Body of pancreas (tissue), 4 donors: ENCODE data around the gene NR3C2. TPM values are rescaled to one million over a fixed set of nuclear protein-coding genes. Genes with fewer than 3 reads are reported as not detected.
"Not testable (repeated sequence)": the region's sequence is repeated elsewhere in the genome, so short reads cannot be mapped to it uniquely, and the experiment has no call there.

Experiments
- ATAC-seq: fragments of 150-250 bp; one replicate; pipeline ENCODE4 v1.9.1; 2016
- DNase-seq, 4 donors: peaks; one replicate each; pipeline ENCODE4 v3.0.0-alpha.2; 2019
- H3K27ac ChIP-seq, 4 donors: fragments of 200-600 bp; sonication (generic); 1 replicate in 3 of 4; 2 replicates in 1 of 4; pipeline versions ENCODE4 v1.5.1 to v1.6.1; 2016 to 2019; ENCODE audit warnings: mild to moderate bottlenecking in 1 of 4, mixed read lengths in 1 of 4, moderate library complexity in 1 of 4
- H3K27me3 ChIP-seq, 2 donors: fragments of 200-600 bp; sonication (generic); one replicate each; pipeline ENCODE4 v1.6.0; 2016; ENCODE audit warnings: mild to moderate bottlenecking in 1 of 2
- H3K36me3 ChIP-seq, 2 donors: fragments of 200-600 bp; sonication (generic); replicated peaks in 1 of 2; 2 replicates each; pipeline ENCODE4 v1.5.1; 2016; ENCODE audit warnings: low read depth in 2 of 2; ENCODE audit not compliant: insufficient read depth in 1 of 2
- H3K4me1 ChIP-seq: fragments of 200-600 bp; sonication (generic); one replicate; pipeline ENCODE4 v1.6.0; 2016
- H3K4me3 ChIP-seq, 2 donors: fragments of 200-600 bp; sonication (generic); 1 replicate in 1 of 2; 2 replicates in 1 of 2; pipeline ENCODE4 v1.5.1; 2016 to 2019
- H3K9me3 ChIP-seq, 3 donors: fragments of 200-600 bp; sonication (generic); 1 replicate in 2 of 3; 2 replicates in 1 of 3; pipeline ENCODE4 v1.5.1; 2016
- POLR2A ChIP-seq, 3 donors: fragments of 450-650 bp; IDR thresholded peaks; one replicate each; pipeline ENCODE4 v1.6.1; 2016; ENCODE audit warnings: antibody characterized with exemption in 3 of 3, mild to moderate bottlenecking in 2 of 3
- WGBS, 2 donors: methylation state at CpG; one replicate each; pipeline ENCODE4 v1.1.5; 2017; 5-methylcytosine and 5-hydroxymethylcytosine counted together
- intact Hi-C: fragments of 100-400 bp; cut with DNase I; formaldehyde crosslinking; loops from one replicate; pipeline ENCODE4 v1.15.1; 2023
- total RNA-seq, 2 donors: library from RNA; depleted of rRNA; stranded (reverse); fragments of >200 nt; gene quantifications; one replicate each; pipeline ENCODE4 v1.1.0, GENCODE V29; 2016
- TF ChIP-seq, protein P1 (sequence below), 7 experiments: fragments of 450-650 bp in 4 of 7; fragments of 200-600 bp in 3 of 7; sonication (generic) in 3 of 7; IDR thresholded peaks; one replicate each; pipeline ENCODE4 v1.5.1; 2016 to 2019; ENCODE audit warnings: antibody characterized with exemption in 7 of 7

The NR3C2 gene
- total RNA-seq, 2 donors from 2014 or later, result 14.8 to 18.8 TPM

- no peak overlapping the region for H3K27ac ChIP-seq
- WGBS, 2 donors, result 82 to 90% methylated on average over 5 of the region's 5 CpGs
- no peaks in the 10 kb centered on the region for H3K27me3 ChIP-seq
- no peaks in the 10 kb centered on the region for H3K36me3 ChIP-seq
- intact Hi-C loops, result no loop called here
- TF ChIP-seq, protein P1, sequence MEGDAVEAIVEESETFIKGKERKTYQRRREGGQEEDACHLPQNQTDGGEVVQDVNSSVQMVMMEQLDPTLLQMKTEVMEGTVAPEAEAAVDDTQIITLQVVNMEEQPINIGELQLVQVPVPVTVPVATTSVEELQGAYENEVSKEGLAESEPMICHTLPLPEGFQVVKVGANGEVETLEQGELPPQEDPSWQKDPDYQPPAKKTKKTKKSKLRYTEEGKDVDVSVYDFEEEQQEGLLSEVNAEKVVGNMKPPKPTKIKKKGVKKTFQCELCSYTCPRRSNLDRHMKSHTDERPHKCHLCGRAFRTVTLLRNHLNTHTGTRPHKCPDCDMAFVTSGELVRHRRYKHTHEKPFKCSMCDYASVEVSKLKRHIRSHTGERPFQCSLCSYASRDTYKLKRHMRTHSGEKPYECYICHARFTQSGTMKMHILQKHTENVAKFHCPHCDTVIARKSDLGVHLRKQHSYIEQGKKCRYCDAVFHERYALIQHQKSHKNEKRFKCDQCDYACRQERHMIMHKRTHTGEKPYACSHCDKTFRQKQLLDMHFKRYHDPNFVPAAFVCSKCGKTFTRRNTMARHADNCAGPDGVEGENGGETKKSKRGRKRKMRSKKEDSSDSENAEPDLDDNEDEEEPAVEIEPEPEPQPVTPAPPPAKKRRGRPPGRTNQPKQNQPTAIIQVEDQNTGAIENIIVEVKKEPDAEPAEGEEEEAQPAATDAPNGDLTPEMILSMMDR (IDR thresholded peaks at IDR 0.05), result no peak
- TF ChIP-seq POLR2A (IDR thresholded peaks at IDR 0.05), result no peak
- no peak for DNase-seq
- no peaks in the 10 kb centered on the region for H3K4me1 ChIP-seq
- H3K4me3 ChIP-seq, result no peak overlapping the region
- H3K9me3 ChIP-seq, result no peaks in the 10 kb centered on the region
- no peak for ATAC-seq
These were observed 112.1 kb downstream of the NR3C2 start for GRCh38 chr4:148330161-148330560.

GRCh38 chr4:148329751-148330150, 112.5 kb downstream of the NR3C2 start:
- WGBS, 2 donors, result 91 to 95% methylated on average over 5 of the region's 5 CpGs

GRCh38 chr4:148327683-148328082, 114.5 kb downstream of the NR3C2 start:
- H3K27me3 ChIP-seq, result no peaks in the 10 kb centered on the region
- no peak overlapping the region for H3K27ac ChIP-seq
- no peaks in the 10 kb centered on the region for H3K9me3 ChIP-seq
- H3K36me3 ChIP-seq, result no peaks in the 10 kb centered on the region
- WGBS, 2 donors, result 93 to 100% methylated on average over 1 of the region's 1 CpG
- TF ChIP-seq POLR2A (IDR thresholded peaks at IDR 0.05), result no peak
- TF ChIP-seq, protein P1 (IDR thresholded peaks at IDR 0.05), result no peak
- no peaks in the 10 kb centered on the region for H3K4me1 ChIP-seq
- H3K4me3 ChIP-seq, result no peak overlapping the region
- ATAC-seq (no peak), DNase-seq (no peak)
- intact Hi-C loops, result no loop called here

More at GRCh38 chr4:148329751-148330150, 112.5 kb downstream of the NR3C2 start:
- H3K4me3 ChIP-seq, result no peak overlapping the region
- intact Hi-C loops, result no loop called here
- no peaks in the 10 kb centered on the region for H3K27me3 ChIP-seq
- H3K4me1 ChIP-seq, result no peaks in the 10 kb centered on the region
- DNase-seq (no peak), ATAC-seq (no peak)
- no peaks in the 10 kb centered on the region for H3K9me3 ChIP-seq
- H3K36me3 ChIP-seq, result no peaks in the 10 kb centered on the region
- no peak overlapping the region for H3K27ac ChIP-seq
- no peak for TF ChIP-seq POLR2A (IDR thresholded peaks at IDR 0.05)
- TF ChIP-seq, protein P1 (IDR thresholded peaks at IDR 0.05), result no peak

GRCh38 chr4:148323316-148323715, 118.9 kb downstream of the NR3C2 start:
- DNase-seq, H3K27me3 ChIP-seq, intact Hi-C loops, H3K4me3 ChIP-seq, H3K36me3 ChIP-seq, H3K27ac ChIP-seq, H3K4me1 ChIP-seq, ATAC-seq, H3K9me3 ChIP-seq: not testable (repeated sequence)
- WGBS, 2 donors, result 89 to 92% methylated on average over 15 to 16 of the region's 17 CpGs

DNA sequence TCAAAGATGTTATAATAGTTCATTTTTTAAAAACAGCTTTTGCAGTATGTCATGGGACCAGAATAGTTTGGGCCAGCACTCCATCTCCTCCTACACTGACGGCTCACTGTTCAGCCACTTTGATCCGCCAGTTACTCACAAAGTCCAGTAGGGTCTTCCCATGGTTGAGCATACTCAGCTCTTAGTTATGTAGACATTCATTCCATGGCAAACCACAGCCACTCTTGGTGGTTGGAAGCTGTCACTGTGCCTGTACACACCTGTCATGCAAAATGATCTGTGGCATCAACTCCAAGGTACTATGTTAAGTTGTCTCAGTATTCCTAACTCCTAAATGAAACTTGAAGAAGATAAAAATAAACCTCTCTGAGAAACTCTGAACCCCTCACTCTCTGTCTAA, 127.2 kb downstream of the NR3C2 start:
- H3K9me3 ChIP-seq, result no peaks in the 10 kb centered on the region
- no peaks in the 10 kb centered on the region for H3K36me3 ChIP-seq
- no peak overlapping the region for H3K27ac ChIP-seq
- peaks cover 22% of the 10 kb centered on the region for H3K4me1 ChIP-seq
- ATAC-seq, result no peak
- TF ChIP-seq, protein P1 (IDR thresholded peaks at IDR 0.05), result no peak
- no peak for TF ChIP-seq POLR2A (IDR thresholded peaks at IDR 0.05)
- intact Hi-C loops, result no loop called here
- DNase-seq, result no peak
- no peak overlapping the region for H3K4me3 ChIP-seq
- 92% methylated on average over 2 of the region's 2 CpGs for WGBS, 2 donors
- no peaks in the 10 kb centered on the region for H3K27me3 ChIP-seq
